ENCODE results near the gene GALNT9.

DNA sequence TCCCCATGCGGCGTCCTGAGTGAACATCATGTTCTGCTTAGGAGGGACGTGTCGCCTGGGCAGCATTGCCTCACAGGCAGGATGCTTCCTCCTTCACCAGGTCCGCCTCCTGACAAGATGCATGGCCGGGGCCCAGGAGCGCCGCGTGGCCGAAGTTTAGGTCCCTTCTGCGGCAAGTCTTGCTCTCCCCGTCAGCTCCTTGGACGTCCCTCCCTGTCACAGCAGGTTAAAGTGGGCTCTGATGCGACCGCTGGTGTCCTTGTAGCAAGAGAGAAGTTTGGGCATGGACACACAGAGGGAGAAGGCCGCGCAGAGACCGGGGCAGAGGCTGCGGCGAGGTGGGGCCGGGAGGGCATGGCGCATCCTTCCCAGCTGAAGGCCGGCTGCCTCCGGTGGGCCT, 9.4 kb upstream of the GALNT9 start:
- TF ChIP-seq, protein P1, sequence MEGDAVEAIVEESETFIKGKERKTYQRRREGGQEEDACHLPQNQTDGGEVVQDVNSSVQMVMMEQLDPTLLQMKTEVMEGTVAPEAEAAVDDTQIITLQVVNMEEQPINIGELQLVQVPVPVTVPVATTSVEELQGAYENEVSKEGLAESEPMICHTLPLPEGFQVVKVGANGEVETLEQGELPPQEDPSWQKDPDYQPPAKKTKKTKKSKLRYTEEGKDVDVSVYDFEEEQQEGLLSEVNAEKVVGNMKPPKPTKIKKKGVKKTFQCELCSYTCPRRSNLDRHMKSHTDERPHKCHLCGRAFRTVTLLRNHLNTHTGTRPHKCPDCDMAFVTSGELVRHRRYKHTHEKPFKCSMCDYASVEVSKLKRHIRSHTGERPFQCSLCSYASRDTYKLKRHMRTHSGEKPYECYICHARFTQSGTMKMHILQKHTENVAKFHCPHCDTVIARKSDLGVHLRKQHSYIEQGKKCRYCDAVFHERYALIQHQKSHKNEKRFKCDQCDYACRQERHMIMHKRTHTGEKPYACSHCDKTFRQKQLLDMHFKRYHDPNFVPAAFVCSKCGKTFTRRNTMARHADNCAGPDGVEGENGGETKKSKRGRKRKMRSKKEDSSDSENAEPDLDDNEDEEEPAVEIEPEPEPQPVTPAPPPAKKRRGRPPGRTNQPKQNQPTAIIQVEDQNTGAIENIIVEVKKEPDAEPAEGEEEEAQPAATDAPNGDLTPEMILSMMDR (IDR thresholded peaks at IDR 0.05), result no peak
- no peak for TF ChIP-seq EZH2 (IDR thresholded peaks at IDR 0.05)
- TF ChIP-seq EZH2phosphoT487 (IDR thresholded peaks at IDR 0.05), result no peak
